Smooth muscle cell (in vitro differentiated cells): ENCODE data around the gene SLBP. TPM values are rescaled to one million over a fixed set of nuclear protein-coding genes. Genes with fewer than 3 reads are reported as not detected.
"Not testable (repeated sequence)": the region's sequence is repeated elsewhere in the genome, so short reads cannot be mapped to it uniquely, and the experiment has no call there.

ENCODE experiments used
- DNase-seq: peaks from one replicate; lab custom pipeline; 2025; ENCODE audit not compliant: unreplicated experiment; lab: John Stamatoyannopoulos, UW
- H2AFZ ChIP-seq: fragments of 200-600 bp; sonication (generic); 2 replicates; pipeline ENCODE4 v1.6.0; 2016; ENCODE audit warnings: antibody characterized with exemption, low read depth, mild to moderate bottlenecking
- H3F3A ChIP-seq: fragments of 200-600 bp; sonication (generic); 2 replicates; pipeline ENCODE4 v1.6.0; 2017; ENCODE audit warnings: antibody characterized with exemption, low read depth
- H3K27ac ChIP-seq: fragments of 200-600 bp; sonication (generic); 2 replicates; pipeline ENCODE4 v1.5.1; 2016; ENCODE audit warnings: low read depth, mild to moderate bottlenecking
- H3K27me3 ChIP-seq: fragments of 200-600 bp; sonication (generic); 2 replicates; pipeline ENCODE4 v1.6.1; 2016; ENCODE audit warnings: low read depth, mild to moderate bottlenecking
- H3K36me3 ChIP-seq: fragments of 200-600 bp; sonication (generic); 2 replicates; pipeline ENCODE4 v1.5.1; 2016; ENCODE audit warnings: low read depth
- H3K4me1 ChIP-seq: fragments of 200-600 bp; sonication (generic); 2 replicates; pipeline ENCODE4 v1.5.1; 2016; ENCODE audit warnings: low read depth
- H3K4me2 ChIP-seq: fragments of 200-600 bp; sonication (generic); 2 replicates; pipeline ENCODE4 v1.6.0; 2016; ENCODE audit warnings: mild to moderate bottlenecking
- H3K4me3 ChIP-seq: fragments of 200-600 bp; sonication (generic); 2 replicates; pipeline ENCODE4 v1.5.1; 2016; ENCODE audit warnings: mild to moderate bottlenecking
- H3K79me2 ChIP-seq: fragments of 200-600 bp; sonication (generic); 2 replicates; pipeline ENCODE4 v1.6.0; 2016; ENCODE audit warnings: low read depth, mild to moderate bottlenecking
- H3K9ac ChIP-seq: fragments of 200-600 bp; sonication (generic); 2 replicates; pipeline ENCODE4 v1.6.0; 2016; ENCODE audit warnings: low read depth
- H3K9me3 ChIP-seq: fragments of 200-600 bp; sonication (generic); replicated peaks from 2 replicates; pipeline ENCODE4 v1.5.1; 2016; ENCODE audit warnings: low read depth
- H4K20me1 ChIP-seq: fragments of 200-600 bp; sonication (generic); 2 replicates; pipeline ENCODE4 v1.6.0; 2016; ENCODE audit warnings: low read depth
- WGBS: methylation state at CpG from one replicate; pipeline ENCODE4 v1.1.7; 2016; ENCODE audit warnings: low lambda C conversion rate; 5-methylcytosine and 5-hydroxymethylcytosine counted together
- polyA plus RNA-seq: library from polyadenylated mRNA; unstranded; fragments of >200 nt; fragmentation: Nextera tagmentation; extraction: Ambion mirVana; gene quantifications from 2 replicates; pipeline ENCODE4 v1.2.1, GENCODE V29; 2016
- total RNA-seq: library from RNA; depleted of rRNA; stranded (reverse); fragments of >200 nt; gene quantifications from 2 replicates; pipeline ENCODE4 v1.2.3, GENCODE V29; 2014
- TF ChIP-seq, protein P1 (sequence below): fragments of 200-600 bp; sonication (generic); IDR thresholded peaks from 2 replicates; pipeline ENCODE4 v1.5.1; 2017; ENCODE audit warnings: borderline replicate concordance, mild to moderate bottlenecking, antibody characterized with exemption; ENCODE audit not compliant: insufficient read depth, poor library complexity, severe bottlenecking

The SLBP gene
- total and polyA plus RNA-seq, 2 experiments from 2014 or later, result 55.4 to 63.9 TPM

DNA sequence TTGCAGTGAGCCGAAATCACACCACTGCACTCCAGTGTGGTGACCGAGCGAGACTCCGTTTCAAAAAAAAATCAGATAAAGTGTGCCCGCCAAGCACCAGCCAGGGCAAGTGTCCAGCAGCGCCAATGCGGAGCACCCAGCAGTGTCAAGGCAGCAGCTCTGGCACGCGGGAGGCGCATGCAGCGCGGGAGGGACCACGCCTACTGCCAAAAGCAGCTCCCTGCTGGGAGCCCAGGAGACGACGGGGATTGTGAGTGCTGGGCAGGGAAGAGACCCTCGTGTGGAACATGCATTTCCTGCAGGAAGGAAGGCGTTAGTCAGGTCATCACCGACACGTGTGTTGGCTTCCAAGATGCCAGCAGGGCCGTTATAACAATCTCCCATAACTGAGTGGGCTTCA lies 38.4 kb downstream of the SLBP start:
- Histone ChIP-seq H3K4me1 (no peaks in the 10 kb centered on the region), H3K9ac (no peak overlapping the region), H3K27ac (no peak overlapping the region), H3K4me3 (no peak overlapping the region), H3K4me2 (no peak overlapping the region), H2AFZ (no peak overlapping the region), H4K20me1 (no peaks in the 10 kb centered on the region), H3K79me2 (no peaks in the 10 kb centered on the region), H3F3A (no peaks in the 10 kb centered on the region), H3K27me3 (no peaks in the 10 kb centered on the region), H3K9me3 (no peaks in the 10 kb centered on the region), H3K36me3 (no peaks in the 10 kb centered on the region)
- WGBS, result 93% methylated on average over 20 of the region's 20 CpGs
- TF ChIP-seq, protein P1, sequence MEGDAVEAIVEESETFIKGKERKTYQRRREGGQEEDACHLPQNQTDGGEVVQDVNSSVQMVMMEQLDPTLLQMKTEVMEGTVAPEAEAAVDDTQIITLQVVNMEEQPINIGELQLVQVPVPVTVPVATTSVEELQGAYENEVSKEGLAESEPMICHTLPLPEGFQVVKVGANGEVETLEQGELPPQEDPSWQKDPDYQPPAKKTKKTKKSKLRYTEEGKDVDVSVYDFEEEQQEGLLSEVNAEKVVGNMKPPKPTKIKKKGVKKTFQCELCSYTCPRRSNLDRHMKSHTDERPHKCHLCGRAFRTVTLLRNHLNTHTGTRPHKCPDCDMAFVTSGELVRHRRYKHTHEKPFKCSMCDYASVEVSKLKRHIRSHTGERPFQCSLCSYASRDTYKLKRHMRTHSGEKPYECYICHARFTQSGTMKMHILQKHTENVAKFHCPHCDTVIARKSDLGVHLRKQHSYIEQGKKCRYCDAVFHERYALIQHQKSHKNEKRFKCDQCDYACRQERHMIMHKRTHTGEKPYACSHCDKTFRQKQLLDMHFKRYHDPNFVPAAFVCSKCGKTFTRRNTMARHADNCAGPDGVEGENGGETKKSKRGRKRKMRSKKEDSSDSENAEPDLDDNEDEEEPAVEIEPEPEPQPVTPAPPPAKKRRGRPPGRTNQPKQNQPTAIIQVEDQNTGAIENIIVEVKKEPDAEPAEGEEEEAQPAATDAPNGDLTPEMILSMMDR, result no peak
- DNase-seq, result no peak

DNA sequence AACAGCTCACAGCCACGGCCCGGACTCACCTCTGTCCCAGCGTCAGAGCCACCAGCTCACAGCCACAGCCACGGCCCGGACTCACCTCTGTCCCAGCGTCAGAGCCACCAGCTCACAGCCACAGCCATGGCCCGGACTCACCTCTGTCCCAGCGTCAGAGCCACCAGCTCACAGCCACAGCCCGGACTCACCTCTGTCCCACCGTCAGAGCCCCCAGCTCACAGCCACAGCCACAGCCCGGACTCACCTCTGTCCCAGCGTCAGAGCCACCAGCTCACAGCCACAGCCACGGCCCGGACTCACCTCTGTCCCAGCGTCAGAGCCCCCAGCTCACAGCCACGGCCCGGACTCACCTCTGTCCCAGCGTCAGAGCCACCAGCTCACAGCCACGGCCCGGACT lies 41.1 kb downstream of the SLBP start:
- not testable (repeated sequence) for H3F3A ChIP-seq

DNA sequence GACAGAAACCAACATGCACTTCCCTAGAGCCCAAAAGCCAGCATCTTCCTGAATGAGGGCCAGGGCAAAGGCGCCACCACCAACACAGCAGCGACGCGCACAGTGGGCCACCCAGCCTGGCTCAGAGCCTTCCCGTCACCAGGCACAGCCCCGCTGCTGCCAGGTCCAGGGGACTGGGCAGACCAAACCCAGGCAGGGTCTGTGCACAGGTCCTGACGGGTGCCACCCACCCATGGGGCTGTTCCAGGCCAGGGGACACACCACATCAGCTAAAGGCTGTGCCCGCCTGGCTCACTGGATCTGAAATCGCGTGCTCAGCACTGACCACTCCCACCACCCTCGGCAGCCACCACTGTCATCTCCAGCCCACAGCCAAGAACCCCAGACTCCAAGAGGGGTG lies 41.8 kb downstream of the SLBP start:
- Histone ChIP-seq H3K27me3 (no peaks in the 10 kb centered on the region), H3K27ac (no peak overlapping the region), H3K36me3 (no peaks in the 10 kb centered on the region), H3K4me3 (no peak overlapping the region), H3K4me2 (no peak overlapping the region), H3K79me2 (no peaks in the 10 kb centered on the region), H2AFZ (no peak overlapping the region), H3K9ac (no peak overlapping the region), H4K20me1 (no peaks in the 10 kb centered on the region), H3K4me1 (no peaks in the 10 kb centered on the region), H3K9me3 (no peaks in the 10 kb centered on the region), H3F3A (no peaks in the 10 kb centered on the region)
- TF ChIP-seq, protein P1, result no peak
- no peak for DNase-seq
- WGBS, result 94% methylated on average over 11 of the region's 11 CpGs

More for the DNA sequence above, 41.1 kb downstream of the SLBP start:
- H3K9me3 ChIP-seq, H2AFZ ChIP-seq, H3K4me1 ChIP-seq, H3K4me3 ChIP-seq, H3K9ac ChIP-seq, H3K4me2 ChIP-seq, H3K27me3 ChIP-seq, H3K27ac ChIP-seq, DNase-seq, H4K20me1 ChIP-seq, H3K36me3 ChIP-seq, H3K79me2 ChIP-seq: not testable (repeated sequence)
- 93% methylated on average over 20 of the region's 20 CpGs for WGBS

DNA sequence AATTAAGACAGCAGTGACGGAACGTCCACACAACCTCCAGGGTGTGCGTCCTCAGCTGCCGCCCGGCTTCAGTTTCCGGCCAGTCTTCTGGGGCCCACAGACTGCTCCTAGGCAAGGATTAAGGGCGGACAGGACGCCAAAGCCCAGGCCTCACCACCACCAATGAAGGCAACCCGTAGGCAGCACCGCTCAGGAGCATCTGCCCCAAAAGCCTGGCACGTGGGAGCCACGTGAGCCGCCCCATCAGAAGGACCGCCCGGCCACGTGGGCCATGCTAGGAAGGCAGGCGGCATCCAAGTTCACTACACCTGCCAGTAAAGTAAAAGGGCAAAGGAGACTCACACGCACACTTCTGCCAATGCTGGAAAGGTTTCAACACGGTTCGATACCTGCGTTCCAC lies 42.3 kb downstream of the SLBP start:
- Histone ChIP-seq H3K79me2 (no peaks in the 10 kb centered on the region), H4K20me1 (no peaks in the 10 kb centered on the region), H3K36me3 (no peaks in the 10 kb centered on the region), H3K4me1 (no peaks in the 10 kb centered on the region), H3K4me2 (no peak overlapping the region), H3F3A (no peaks in the 10 kb centered on the region), H2AFZ (no peak overlapping the region), H3K27me3 (no peaks in the 10 kb centered on the region), H3K4me3 (no peak overlapping the region), H3K27ac (no peak overlapping the region), H3K9ac (no peak overlapping the region), H3K9me3 (no peaks in the 10 kb centered on the region)
- DNase-seq, result no peak
- 95% methylated on average over 21 of the region's 21 CpGs for WGBS
- TF ChIP-seq, protein P1, result no peak
